Gastrocnemius medialis (tissue), 4 donors: ENCODE results near the gene SHC3. TPM values are rescaled to one million over a fixed set of nuclear protein-coding genes. Genes with fewer than 3 reads are reported as not detected.

ENCODE experiments used
- ATAC-seq, 2 donors: fragments of 150-250 bp; one replicate each; pipeline ENCODE4 v1.9.1; 2016
- DNase-seq, 2 donors: peaks; one replicate each; pipeline ENCODE4 v3.0.0-alpha.2; 2019
- H3K27ac ChIP-seq, 4 donors: fragments of 200-600 bp; sonication (generic); 1 replicate in 1 of 4; 2 replicates in 3 of 4; pipeline ENCODE4 v1.5.1; 2016 to 2018; ENCODE audit warnings: mild to moderate bottlenecking in 2 of 4, moderate library complexity in 1 of 4
- H3K27me3 ChIP-seq, 3 donors: fragments of 200-600 bp; sonication (generic) in 2 of 3; 1 replicate in 1 of 3; 2 replicates in 2 of 3; pipeline versions ENCODE4 v1.5.1 to v1.6.0; 2016 to 2019; ENCODE audit warnings: mild to moderate bottlenecking in 1 of 3, moderate library complexity in 1 of 3
- H3K36me3 ChIP-seq, 2 donors: fragments of 200-600 bp; sonication (generic) in 1 of 2; one replicate each; pipeline ENCODE4 v1.5.1; 2017 to 2018
- H3K4me1 ChIP-seq, 2 donors: fragments of 200-600 bp; sonication (generic) in 1 of 2; one replicate each; pipeline ENCODE4 v1.5.1; 2016 to 2017; ENCODE audit warnings: mild to moderate bottlenecking in 2 of 2
- H3K4me3 ChIP-seq, 4 donors: fragments of 200-600 bp; sonication (generic) in 3 of 4; 1 replicate in 1 of 4; 2 replicates in 3 of 4; pipeline ENCODE4 v1.5.1; 2016 to 2019; ENCODE audit warnings: mild to moderate bottlenecking in 2 of 4
- H3K9me3 ChIP-seq, 3 donors: fragments of 200-600 bp; sonication (generic) in 2 of 3; 1 replicate in 1 of 3; 2 replicates in 2 of 3; pipeline ENCODE4 v1.5.1; 2016 to 2019
- CTCF ChIP-seq, 5 experiments: fragments of 450-650 bp in 3 of 5; fragments of 200-600 bp in 2 of 5; sonication (generic) in 2 of 5; IDR thresholded peaks in 4 of 5; conservative IDR thresholded peaks in 1 of 5; 1 replicate in 4 of 5; 2 replicates in 1 of 5; pipeline ENCODE4 v1.5.1; 2016 to 2019; ENCODE audit warnings: antibody characterized with exemption in 5 of 5, mild to moderate bottlenecking in 3 of 5, moderate library complexity in 3 of 5
- POLR2A ChIP-seq, 2 donors: fragments of 450-650 bp; IDR thresholded peaks; one replicate each; pipeline ENCODE4 v1.6.1; 2017; ENCODE audit warnings: antibody characterized with exemption in 2 of 2, mild to moderate bottlenecking in 2 of 2, moderate library complexity in 2 of 2
- in situ Hi-C, 4 donors: fragments of 200-750 bp; cut with MboI; loops; one replicate each; pipeline versions ENCODE4 v1.15.0 to v1.8.0; 2017; ENCODE audit warnings: low sequenced_read_pairs in 4 of 4
- intact Hi-C: fragments of 100-400 bp; cut with DNase I; formaldehyde crosslinking; loops from one replicate; pipeline ENCODE4 v1.15.1; 2023; ENCODE audit warnings: low total_unique reads
- total RNA-seq, 4 donors: library from RNA; depleted of rRNA; stranded (reverse); fragments of >200 nt; gene quantifications; one replicate each; pipeline versions ENCODE4 v1.1.0 to v1.2.3, GENCODE V29; 2016

SHC3 gene
- total RNA-seq, 4 donors from 2014 or later: 0.09 to 0.29 (median 0.15) TPM; not detected in 1

GRCh38 chr9:89183146-89183545 is 4.5 kb upstream of the SHC3 start:
- Histone ChIP-seq H3K36me3 (no peaks in the 10 kb centered on the region), H3K4me3 (no peak overlapping the region), H3K9me3 (no peaks in the 10 kb centered on the region), H3K27me3 (peaks cover 0 to 5% (median 4%) of the 10 kb centered on the region in 3 donors), H3K27ac (no peak overlapping the region), H3K4me1 (peaks cover 13 to 20% of the 10 kb centered on the region in 2 donors)
- DNase-seq: no peak
- no peak for TF ChIP-seq POLR2A (IDR thresholded peaks at IDR 0.05)
- TF ChIP-seq CTCF (IDR thresholded peaks at IDR 0.05 in 4 of 5, conservative IDR thresholded peaks at IDR 0.05 in 1 of 5): no peak
- ATAC-seq: no peak
- in situ Hi-C loops: no loop called here
- intact Hi-C loops: no loop called here

- Histone ChIP-seq H3K36me3 (no peaks in the 10 kb centered on the region), H3K27me3 (peaks cover 3 to 11% (median 9%) of the 10 kb centered on the region in 3 donors), H3K27ac (no peak overlapping the region), H3K4me1 (peaks cover 18 to 25% of the 10 kb centered on the region in 2 donors), H3K9me3 (no peaks in the 10 kb centered on the region), H3K4me3 (no peak overlapping the region)
- in situ Hi-C loops (no loop called here), intact Hi-C loops (no loop called here)
- TF ChIP-seq CTCF (IDR thresholded peaks at IDR 0.05 in 4 of 5, conservative IDR thresholded peaks at IDR 0.05 in 1 of 5): no peak
- no peak for ATAC-seq
- no peak for DNase-seq
Measured at GRCh38 chr9:89182369-89182768, 3.8 kb upstream of the SHC3 start.

- H3K36me3 ChIP-seq: no peaks in the 10 kb centered on the region
- H3K9me3 ChIP-seq: no peaks in the 10 kb centered on the region
- DNase-seq: peak; percentile 65 to 79
- in situ Hi-C loops: no loop called here
- TF ChIP-seq POLR2A (IDR thresholded peaks at IDR 0.05): peak in 1 of 2 donors; percentile 12
- no peak for TF ChIP-seq CTCF (IDR thresholded peaks at IDR 0.05 in 4 of 5, conservative IDR thresholded peaks at IDR 0.05 in 1 of 5)
- intact Hi-C loops: no loop called here
- H3K4me3 ChIP-seq: peak overlapping the region; percentile 4 to 63 (median 46)
- H3K27ac ChIP-seq: peak overlapping the region in 3 of 4 donors; percentile 27 to 58 (median 44)
- H3K4me1 ChIP-seq: peaks cover 18 to 28% of the 10 kb centered on the region in 2 donors
- ATAC-seq: peak; percentile 90
- H3K27me3 ChIP-seq: peaks cover 24 to 32% (median 26%) of the 10 kb centered on the region in 3 donors
Measured at GRCh38 chr9:89179895-89180734, 1.5 kb upstream of the SHC3 start.

- peaks cover 24 to 37% (median 31%) of the 10 kb centered on the region in 3 donors for H3K27me3 ChIP-seq
- intact Hi-C loops: no loop called here
- TF ChIP-seq POLR2A (IDR thresholded peaks at IDR 0.05) (no peak), CTCF (IDR thresholded peaks at IDR 0.05 in 4 of 5, conservative IDR thresholded peaks at IDR 0.05 in 1 of 5) (no peak)
- no peak for DNase-seq
- peak overlapping the region in 3 of 4 donors; percentile 27 to 44 (median 30) for H3K27ac ChIP-seq
- H3K4me1 ChIP-seq: peaks cover 18 to 28% of the 10 kb centered on the region in 2 donors
- in situ Hi-C loops: no loop called here
- no peaks in the 10 kb centered on the region for H3K36me3 ChIP-seq
- peak overlapping the region; percentile 4 to 63 (median 46) for H3K4me3 ChIP-seq
- H3K9me3 ChIP-seq: no peaks in the 10 kb centered on the region
- ATAC-seq: no peak
Measured at GRCh38 chr9:89179540-89179894, 899 bp upstream of the SHC3 start.
